GM12865 (cell line): Measurements from ENCODE around the gene SYT2.
"Not testable (repeated sequence)": the region's sequence is repeated elsewhere in the genome, so short reads cannot be mapped to it uniquely, and the experiment has no call there.

ENCODE experiments used
- DNase-seq: peaks from one replicate; pipeline ENCODE4 v3.0.0; 2010; ENCODE audit warnings: low read depth
- H3K4me3 ChIP-seq: 2 replicates; pipeline ENCODE4 v1.5.1; 2011; ENCODE audit warnings: mild to moderate bottlenecking, low read depth, low read length, control low read depth
- CTCF ChIP-seq: IDR thresholded peaks from 2 replicates; pipeline ENCODE4 v1.5.1; 2011; ENCODE audit warnings: low read length, control low read depth, low read depth, inconsistent platforms; ENCODE audit not compliant: insufficient read depth; ENCODE audit errors: missing control alignments

The SYT2 gene

GRCh38 chr1:202615501-202616354, 94.5 kb downstream of the SYT2 start:
- H3K4me3 ChIP-seq = peak overlapping the region; percentile 22; the same call in 1 of the 2 replicates
- peak; percentile 87 for DNase-seq

GRCh38 chr1:202615208-202615500, 95.1 kb downstream of the SYT2 start:
- DNase-seq, H3K4me3 ChIP-seq: not testable (repeated sequence)

More at GRCh38 chr1:202615501-202616354, 94.5 kb downstream of the SYT2 start:
- no peak for TF ChIP-seq CTCF

GRCh38 chr1:202614363-202615207, 95.7 kb downstream of the SYT2 start:
- H3K4me3 ChIP-seq, DNase-seq: not testable (repeated sequence)

- no peak overlapping the region for H3K4me3 ChIP-seq
- no peak for DNase-seq
- TF ChIP-seq CTCF = no peak
Measured at GRCh38 chr1:202613571-202613970, 96.7 kb downstream of the SYT2 start.

- DNase-seq, H3K4me3 ChIP-seq: not testable (repeated sequence)
Measured at GRCh38 chr1:202612036-202612435, 98.2 kb downstream of the SYT2 start.

- no peak overlapping the region for H3K4me3 ChIP-seq
- DNase-seq = no peak
- no peak for TF ChIP-seq CTCF
Measured at GRCh38 chr1:202605515-202605914, 104.7 kb downstream of the SYT2 start.

GRCh38 chr1:202603435-202603834, 106.8 kb downstream of the SYT2 start:
- no peak overlapping the region for H3K4me3 ChIP-seq
- DNase-seq = no peak
- TF ChIP-seq CTCF = no peak

- H3K4me3 ChIP-seq = no peak overlapping the region
- no peak for DNase-seq
- TF ChIP-seq CTCF = no peak
Measured at GRCh38 chr1:202600432-202601041, 109.7 kb downstream of the SYT2 start.
